GM19239 (cell line): ENCODE measurements around the gene RAB3GAP1.

ENCODE experiments used
- DNase-seq: peaks from one replicate; pipeline ENCODE4 v3.0.0; 2011; ENCODE audit warnings: low spot score; ENCODE audit not compliant: insufficient read length
- FAIRE-seq: peaks from 2 replicates; lab custom pipeline; 2011; peaks lifted over from hg19 to GRCh38; lab: Jason Lieb, UNC

Gene RAB3GAP1

DNA sequence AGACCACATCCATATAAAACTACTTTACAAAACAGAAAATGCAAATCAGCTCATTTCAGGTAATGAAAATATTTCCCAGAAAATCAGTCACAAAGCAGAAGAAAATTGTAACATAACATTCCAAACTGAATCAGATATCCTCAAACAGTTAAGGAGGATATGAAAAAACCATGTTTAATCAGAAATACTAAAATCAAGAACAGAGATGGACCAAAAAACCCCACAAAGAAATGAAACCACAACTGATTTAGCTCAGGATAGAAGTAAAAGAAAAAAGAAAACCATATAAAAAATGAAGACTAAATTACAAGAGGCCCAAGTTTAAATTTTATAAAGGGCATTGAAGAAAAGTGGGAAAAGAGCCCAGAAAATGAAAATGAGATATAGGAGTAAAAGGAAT, 102.9 kb downstream of the RAB3GAP1 start:
- FAIRE-seq = no peak
- no peak for DNase-seq

DNA sequence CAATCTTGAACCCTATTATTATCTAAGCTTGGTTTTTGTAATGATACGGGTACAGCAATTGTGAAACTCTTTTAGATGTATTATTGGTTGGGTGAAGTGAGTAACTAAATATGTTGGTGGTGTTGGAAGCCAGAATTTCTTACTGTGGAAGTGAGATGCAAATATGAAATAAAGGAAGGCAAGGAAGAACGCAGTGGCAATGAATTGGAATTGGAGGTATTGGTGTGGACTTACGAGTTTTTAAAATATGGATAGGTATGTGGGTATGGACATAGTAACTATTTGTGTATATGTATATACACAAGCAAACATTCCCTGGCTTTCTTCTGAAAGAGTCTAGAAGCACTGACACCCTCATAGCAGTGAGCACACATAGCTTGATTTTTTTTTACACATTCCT, 105.8 kb downstream of the RAB3GAP1 start:
- DNase-seq (no peak), FAIRE-seq (no peak)

DNA sequence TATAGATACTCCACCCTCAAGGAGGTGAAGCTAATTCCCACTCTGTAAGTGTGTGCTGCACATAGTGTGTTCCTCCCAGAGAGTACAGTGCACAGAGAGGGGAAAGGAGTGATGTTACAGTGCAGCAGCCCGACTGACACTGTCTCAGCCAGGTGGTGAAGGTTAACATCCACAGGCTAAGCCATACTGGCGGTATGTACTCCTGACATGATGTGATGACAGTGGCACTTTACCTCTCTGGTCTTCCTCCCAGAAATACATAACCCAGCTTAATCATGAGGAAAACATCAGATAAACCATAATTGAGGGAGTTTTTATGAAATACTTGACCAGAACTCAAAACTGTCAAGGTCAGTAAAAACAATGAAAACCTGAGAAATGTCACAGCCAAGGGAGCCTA, 107.1 kb downstream of the RAB3GAP1 start:
- DNase-seq (no peak), FAIRE-seq (no peak)

DNA sequence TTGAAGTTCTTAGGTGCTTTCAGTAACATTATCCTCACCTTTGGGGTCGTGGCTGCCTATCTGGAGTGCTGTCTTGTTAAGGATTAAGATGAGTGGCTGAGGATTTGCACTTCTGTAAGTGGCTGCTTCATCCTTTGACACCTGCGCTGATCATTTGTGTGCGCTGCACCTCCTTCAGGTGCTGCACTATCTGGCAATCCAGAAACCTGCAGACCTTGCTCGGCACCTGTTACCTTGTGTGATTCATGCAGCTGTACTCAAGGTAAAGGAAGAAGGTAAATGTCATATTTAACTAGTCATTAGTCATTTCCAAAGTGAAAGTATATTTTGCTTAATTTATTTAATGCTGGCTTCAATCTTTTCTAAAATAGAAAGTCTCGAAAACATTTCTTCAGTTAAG, 110.3 kb downstream of the RAB3GAP1 start:
- FAIRE-seq (no peak), DNase-seq (no peak)

DNA sequence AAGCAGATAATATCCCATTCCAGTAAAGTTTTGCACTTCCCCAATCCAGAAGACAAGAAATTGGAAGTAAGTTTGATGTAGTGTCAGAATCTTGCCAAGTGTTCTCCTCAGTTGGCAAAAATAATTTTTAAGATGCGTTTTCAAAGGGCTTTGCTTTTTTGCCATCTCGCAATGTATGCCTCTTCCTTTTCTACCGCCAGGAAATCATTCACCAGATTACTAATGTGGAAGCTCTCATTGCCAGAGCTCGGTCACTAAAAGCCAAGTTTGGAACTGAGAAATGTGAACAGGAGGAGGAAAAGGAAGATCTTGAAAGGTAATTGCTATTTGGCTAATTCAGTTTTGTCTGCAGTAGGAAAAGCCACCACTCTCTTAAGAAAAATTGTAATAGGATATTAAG, 110.7 kb downstream of the RAB3GAP1 start:
- FAIRE-seq = peak; percentile 55
- DNase-seq = no peak

DNA sequence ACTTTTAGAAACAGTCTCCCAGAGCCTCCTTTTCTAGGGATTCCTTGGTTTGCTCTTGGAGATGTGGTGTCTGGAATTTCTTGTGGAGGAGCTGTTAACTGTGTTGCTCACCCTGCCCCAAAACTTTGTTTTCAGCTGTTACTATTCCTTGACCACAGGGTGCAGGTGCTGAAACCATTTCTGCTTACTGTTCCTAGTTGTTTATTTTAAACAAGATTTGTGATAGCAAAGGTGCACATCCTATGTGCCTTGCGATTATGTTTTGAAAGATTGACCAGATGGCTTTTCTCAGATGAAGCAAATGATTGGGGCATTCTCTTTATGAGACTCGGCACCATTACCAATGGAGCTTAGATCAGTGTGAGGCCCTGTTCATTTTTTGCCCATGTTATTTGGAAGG, 111.2 kb downstream of the RAB3GAP1 start:
- FAIRE-seq (peak; percentile 64), DNase-seq (no peak)

DNA sequence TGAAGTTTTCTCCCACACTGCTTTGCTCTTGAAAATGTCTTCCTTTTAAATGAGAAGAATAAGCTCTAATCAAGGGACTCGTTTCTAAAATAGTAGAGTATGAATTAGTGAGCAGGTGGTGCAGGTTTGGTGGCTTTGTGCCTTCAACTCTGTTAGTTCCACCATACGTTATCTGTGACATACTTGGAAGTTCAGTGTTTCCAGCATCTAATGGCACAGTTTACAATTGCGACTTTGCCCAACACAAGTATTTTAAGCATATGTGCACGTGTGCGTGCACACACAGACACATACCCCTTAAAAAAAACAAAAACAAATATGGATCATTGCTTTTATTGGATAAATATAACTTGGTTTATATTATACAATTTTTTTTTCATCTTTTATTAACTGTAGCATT, 111.8 kb downstream of the RAB3GAP1 start:
- FAIRE-seq = no peak

DNA sequence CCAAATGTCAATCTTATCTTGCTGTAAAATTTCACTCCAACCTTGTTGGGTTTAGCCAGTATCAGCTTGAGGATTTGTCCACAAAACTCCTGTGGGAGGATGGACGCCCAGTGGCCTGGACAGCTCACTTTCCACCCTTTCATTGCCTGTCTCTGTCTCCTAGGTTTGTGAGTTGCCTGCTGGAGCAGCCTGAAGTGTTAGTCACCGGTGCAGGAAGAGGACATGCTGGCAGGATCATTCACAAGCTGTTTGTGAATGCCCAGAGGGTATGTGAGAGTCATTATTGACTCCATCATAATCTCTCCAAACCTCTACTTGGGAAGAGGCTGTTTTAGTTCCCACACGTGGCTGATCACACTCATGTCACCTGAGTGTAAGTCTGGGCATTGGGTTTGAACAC, 112.3 kb downstream of the RAB3GAP1 start:
- no peak for FAIRE-seq
- DNase-seq = no peak

More for the DNA sequence above, 111.8 kb downstream of the RAB3GAP1 start:
- no peak for DNase-seq

DNA sequence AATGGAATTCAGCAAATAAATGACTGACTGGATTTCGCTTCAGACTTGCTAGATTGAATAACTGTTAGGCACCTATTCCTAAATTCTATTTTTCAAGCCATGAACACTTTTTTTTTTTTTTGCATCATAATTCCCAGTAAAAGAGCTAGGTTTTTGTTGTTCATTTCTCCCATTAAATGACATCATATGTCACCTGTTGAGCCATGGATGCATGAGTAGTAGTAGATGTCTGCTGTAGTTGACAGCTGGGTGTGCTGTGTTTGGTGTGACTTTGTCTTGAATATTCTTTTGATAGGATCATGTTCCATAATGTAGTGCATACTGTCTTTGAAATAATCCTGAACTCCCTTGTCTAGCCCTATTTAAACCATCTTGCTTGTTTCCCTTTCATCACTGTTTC, 115.2 kb downstream of the RAB3GAP1 start:
- no peak for FAIRE-seq
- no peak for DNase-seq

DNA sequence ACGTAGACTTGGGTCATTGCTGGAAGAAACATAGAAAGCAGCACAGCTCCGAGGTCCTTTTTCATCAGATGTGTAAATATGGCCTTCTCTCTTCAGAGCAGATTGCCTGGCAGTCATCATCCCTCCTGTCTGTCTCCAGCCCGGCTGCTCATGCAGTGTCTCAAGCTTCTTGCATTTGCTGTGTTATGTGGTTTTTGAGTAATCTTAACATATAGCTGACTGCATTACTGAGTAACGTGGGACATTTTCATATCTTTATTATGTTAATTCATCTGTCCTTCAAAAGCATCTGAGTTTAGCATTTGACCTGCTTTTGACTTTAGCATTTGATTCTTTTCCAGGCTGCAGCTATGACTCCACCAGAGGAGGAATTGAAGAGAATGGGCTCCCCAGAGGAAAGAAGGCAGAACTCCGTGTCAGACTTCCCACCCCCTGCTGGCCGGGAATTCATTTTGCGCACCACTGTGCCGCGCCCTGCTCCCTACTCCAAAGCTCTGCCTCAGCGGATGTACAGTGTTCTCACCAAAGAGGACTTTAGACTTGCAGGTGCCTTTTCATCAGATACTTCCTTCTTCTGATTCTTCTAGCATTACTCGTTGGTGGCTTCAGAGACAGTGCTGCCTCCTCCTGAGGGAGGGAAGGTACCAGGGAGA, 116.2 kb downstream of the RAB3GAP1 start:
- no peak for FAIRE-seq

DNA sequence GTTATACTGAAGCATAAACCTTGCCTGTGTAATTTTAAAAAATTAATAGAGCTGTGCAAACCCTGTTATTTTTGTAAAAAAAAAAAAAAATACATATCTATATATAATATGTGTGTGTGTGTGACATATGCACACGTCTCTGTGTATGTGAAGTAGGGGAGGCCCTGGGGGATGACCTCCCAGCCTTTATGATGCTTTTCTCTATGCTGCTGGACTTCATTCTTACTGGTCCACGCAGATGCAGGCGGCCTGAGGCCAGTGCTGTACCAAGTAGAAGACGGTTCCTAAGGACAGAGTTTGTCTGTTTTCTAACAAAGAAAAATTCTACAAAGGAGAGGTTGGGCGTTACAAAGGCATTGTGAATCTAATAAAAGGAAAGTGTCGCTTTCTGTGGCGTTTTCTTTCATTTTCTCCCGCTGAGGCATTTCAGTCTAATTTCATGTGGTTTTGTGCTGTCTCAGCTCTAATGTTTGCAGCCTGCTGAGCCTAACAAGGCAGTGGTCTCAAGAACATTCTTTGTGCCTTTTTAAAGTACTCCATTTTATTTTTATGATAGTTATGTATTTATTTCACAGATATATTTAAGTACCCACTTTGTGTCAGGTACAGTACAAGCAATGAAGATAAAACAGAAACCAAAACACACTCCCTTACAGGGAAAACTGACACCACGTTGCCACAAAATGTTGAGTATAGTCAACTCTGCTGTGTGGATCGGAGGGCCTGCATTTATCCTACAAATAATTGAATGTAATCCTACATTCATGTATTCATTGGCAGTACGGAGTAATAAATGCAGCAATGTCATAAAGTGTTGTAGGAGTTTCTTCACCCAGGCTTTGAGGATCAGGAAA, 118.0 kb downstream of the RAB3GAP1 start:
- no peak for DNase-seq
- no peak for FAIRE-seq

More for the DNA sequence above, 116.2 kb downstream of the RAB3GAP1 start:
- DNase-seq = no peak

DNA sequence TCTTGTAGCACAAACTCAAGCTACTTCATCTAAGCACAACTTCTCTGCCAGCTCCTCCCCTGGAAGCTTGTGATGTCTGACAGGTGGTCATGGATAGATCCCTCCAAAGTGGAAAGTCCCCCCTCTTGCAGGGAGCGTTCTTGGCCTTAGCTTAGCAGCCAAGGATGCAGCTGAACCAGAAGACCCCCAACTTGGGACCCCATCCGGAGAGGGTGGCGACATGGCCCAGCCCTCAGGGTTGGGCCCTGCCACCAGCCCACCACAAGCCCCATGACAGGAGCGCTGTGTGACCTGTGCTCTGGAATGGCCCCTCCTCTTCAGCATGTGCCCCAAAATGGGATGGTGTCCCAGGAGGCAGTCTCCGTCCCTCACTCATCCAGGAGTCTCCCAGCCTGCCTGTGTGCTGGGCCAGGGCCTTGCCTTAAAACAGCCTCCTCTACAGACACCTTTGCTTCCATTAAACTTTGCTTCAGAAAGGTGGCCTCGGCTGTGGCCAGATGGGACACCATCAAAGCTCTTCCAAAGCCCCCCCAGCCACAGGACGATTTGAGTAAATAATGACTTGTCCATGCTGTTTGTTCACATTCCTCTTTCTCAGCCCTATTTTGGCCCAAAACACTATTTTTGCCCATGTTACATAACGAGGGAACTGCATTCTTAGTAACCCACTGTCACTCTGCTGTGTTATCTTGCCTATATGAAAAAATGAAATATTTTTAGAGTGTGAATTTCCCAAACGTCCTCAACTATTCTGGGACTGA, 122.1 kb downstream of the RAB3GAP1 start:
- no peak for FAIRE-seq
- DNase-seq = no peak

DNA sequence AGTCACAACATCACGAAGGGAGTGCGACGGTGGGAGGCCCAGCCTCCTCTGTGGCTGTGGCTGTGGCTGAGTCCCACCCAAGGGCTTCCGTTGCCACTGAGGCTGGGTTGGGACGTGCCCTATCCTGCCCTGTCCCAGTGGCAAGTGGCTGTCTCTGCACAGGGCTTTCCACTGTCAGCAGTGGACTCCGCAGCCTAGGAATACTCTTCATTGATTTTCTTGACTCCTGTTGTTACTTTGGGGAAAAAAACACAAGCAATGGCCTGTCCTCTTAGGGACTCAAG, 122.7 kb downstream of the RAB3GAP1 start:
- DNase-seq (no peak), FAIRE-seq (no peak)

DNA sequence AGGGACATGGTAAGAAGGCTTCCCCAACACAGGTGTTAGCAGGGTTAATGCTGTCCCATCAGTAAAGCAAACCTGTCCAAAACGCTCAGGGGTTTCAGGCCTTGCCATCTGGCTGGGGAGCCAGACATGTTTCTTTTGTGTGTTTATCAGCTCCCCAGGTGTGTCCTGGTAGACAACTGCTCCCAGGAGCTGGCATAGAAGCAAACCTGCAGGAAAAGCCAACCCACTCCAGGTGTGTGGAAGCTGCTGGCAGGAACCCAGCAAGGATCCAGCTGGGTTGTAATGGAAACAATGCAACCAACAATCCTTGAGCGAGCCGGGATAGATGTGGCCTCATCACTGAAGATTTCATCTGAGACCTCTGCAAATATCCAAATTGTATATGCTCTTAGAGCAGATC, 123.1 kb downstream of the RAB3GAP1 start:
- DNase-seq (no peak), FAIRE-seq (no peak)

DNA sequence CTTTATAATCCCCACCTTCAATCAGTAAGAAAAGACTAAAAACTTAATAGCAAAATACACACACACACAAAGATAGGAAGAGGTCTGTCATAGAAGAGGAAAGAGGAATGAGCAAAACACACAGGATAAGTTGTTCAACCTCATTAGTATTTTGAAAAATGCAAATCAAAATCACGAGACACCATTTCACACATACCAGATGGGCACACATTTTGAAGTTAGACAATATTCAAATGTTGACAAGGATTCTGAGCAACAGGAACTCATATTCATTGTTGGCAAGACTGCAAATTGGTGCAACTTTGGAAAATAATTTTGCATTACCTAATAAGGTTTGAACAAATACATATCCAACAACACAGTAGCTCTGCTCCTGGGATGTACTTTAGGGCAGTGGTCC, 127.6 kb downstream of the RAB3GAP1 start:
- DNase-seq (no peak), FAIRE-seq (no peak)

DNA sequence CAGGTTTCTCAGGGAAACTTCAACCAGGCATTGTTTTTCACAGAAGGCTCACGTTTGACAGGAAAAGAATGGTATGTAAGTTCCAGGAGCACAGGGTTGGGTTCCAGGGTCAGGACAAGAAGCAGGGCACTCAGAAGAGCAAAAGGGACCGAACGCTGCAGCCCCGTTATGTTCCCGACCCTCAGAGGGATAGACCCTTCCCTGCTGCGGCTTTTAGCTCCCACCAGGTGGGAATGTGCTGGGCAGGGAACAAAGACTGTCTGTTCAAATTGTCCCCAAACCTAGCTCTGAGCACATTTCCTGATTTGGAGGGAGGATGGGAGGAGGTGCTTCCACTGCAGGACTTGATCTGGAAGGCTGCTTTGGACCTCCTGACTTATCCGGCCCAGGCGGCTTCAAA, 130.1 kb downstream of the RAB3GAP1 start:
- DNase-seq (no peak), FAIRE-seq (no peak)

DNA sequence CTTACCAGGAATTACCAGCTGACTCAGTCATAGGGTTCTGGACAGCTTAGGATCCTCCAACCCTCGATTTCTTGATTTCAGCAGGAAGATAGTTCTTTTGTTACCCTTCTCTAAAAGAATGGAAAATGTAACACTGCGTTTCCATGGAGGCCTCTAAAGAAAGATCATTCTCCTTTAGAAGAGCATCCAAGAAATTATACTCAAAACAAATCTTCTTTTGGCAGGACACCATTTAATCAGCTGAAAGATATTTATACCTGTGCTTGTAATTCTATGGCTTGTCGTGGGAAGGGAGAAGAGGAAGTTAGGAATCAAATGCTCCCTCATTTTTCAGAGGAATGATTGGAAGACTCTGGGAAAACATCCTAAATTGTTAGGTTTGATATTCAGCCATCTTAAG, 130.5 kb downstream of the RAB3GAP1 start:
- FAIRE-seq (no peak), DNase-seq (no peak)

DNA sequence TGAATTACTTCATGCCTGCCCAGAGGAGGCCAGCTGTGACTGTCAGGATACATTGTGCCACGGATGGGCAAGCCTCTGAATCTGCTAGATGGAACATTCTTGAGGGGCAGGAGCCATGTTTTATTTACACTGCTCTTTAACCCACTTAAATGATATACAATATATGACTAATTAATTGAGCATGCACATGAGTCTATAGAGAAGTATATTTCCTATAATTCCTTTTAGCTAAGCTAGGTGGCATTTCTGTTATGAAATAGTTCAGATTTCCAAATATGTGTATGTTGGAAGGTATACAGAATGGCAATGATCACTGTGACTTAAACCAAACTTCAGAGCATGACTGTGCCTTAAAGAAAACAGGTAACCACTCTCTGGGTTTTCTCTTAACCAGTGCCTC, 131.7 kb downstream of the RAB3GAP1 start:
- DNase-seq = no peak
- FAIRE-seq = no peak

DNA sequence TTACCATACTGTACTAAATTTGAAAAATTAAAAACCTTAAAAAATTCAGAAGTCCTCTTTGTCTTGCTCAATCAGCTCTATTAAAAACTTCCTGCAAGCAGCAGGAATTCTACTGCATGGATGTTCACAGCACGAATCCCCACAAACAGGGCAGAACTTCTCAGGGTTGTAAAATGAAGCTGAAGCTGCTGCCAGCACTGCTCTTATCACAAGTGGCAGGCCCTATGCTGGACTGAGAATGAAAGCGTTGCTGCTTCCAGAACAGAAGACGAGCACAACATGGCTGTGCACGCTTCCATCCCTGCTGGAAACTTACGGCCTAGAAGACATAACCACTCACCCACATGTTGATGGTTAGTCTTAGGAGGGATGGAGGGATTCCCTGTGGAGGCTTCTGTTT, 134.0 kb downstream of the RAB3GAP1 start:
- DNase-seq (no peak), FAIRE-seq (no peak)

DNA sequence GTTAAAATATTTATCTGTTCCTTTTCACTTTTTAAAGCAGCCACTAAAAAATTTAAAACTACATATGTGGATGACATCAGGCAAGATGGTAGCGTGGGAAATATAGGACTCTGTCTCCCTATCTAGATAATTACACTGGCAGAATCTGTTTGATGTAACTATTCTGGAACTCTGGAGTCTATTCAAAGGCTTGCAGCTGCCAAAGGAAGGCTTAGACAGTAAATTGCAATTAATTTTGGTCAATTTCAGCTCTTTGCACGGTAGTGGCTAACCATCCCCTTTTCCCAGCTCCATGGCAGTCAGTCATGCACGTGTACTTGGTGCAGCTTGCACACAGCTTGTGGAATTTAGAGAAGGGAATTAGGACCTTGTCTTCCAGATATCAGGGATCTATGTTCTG, 135.2 kb downstream of the RAB3GAP1 start:
- FAIRE-seq (no peak), DNase-seq (no peak)

DNA sequence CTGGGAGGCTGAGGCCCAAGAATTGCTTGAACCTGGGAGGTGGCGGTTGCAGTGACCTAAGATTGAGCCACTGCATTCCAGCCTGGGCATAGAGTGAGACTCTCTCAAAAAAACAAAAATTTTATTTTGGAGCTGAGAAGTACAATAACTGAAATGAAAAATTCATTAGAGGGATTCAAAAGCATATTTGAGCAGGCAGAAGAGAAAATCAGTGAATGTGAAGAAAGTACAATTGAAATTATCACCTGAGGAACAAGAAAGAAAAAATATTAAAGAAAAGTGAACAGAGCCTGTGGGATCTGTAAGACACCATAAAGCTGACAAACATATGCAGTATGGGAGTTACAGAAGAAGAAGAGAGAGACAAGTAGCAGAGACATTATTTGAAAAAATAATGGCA, 137.1 kb downstream of the RAB3GAP1 start:
- DNase-seq (no peak), FAIRE-seq (no peak)
